Tibial artery (tissue), 4 donors: Measurements from ENCODE around the gene TGFB1.
A peak's percentile ranks its signal among the peaks of the same experiment; 100 is the strongest.

ENCODE experiments used
- DNase-seq, 2 donors: peaks; one replicate each; pipeline ENCODE4 v3.0.0-alpha.2; 2019
- H3K27ac ChIP-seq, 2 donors: fragments of 200-600 bp; sonication (generic) in 1 of 2; 1 replicate in 1 of 2; 2 replicates in 1 of 2; pipeline ENCODE4 v1.5.1; 2018 to 2019; ENCODE audit warnings: mild to moderate bottlenecking in 1 of 2
- H3K27me3 ChIP-seq, 2 donors: fragments of 200-600 bp; sonication (generic) in 1 of 2; one replicate each; pipeline versions ENCODE4 v1.5.1 to v1.6.0; 2016 to 2019
- H3K36me3 ChIP-seq, 3 donors: fragments of 200-600 bp; sonication (generic) in 2 of 3; one replicate each; pipeline ENCODE4 v1.5.1; 2016 to 2019; ENCODE audit warnings: mild to moderate bottlenecking in 2 of 3
- H3K4me1 ChIP-seq, 4 donors: fragments of 200-600 bp; sonication (generic) in 2 of 4; 1 replicate in 3 of 4; 2 replicates in 1 of 4; pipeline ENCODE4 v1.5.1; 2016 to 2019
- H3K4me3 ChIP-seq, 2 donors: fragments of 200-600 bp; sonication (generic) in 1 of 2; 1 replicate in 1 of 2; 2 replicates in 1 of 2; pipeline ENCODE4 v1.5.1; 2018 to 2019; ENCODE audit warnings: mild to moderate bottlenecking in 2 of 2
- H3K9me3 ChIP-seq, 3 donors: fragments of 200-600 bp; sonication (generic) in 1 of 3; one replicate each; pipeline ENCODE4 v1.5.1; 2016 to 2019
- CTCF ChIP-seq, 2 experiments: fragments of 200-600 bp in 1 of 2; fragments of 450-650 bp in 1 of 2; IDR thresholded peaks; one replicate each; pipeline ENCODE4 v1.5.1; 2017 to 2019; ENCODE audit warnings: antibody characterized with exemption in 2 of 2, mild to moderate bottlenecking in 1 of 2, moderate library complexity in 1 of 2
- intact Hi-C: fragments of 100-400 bp; cut with DNase I; formaldehyde crosslinking; loops from one replicate; pipeline ENCODE4 v1.15.0; 2023; ENCODE audit warnings: low total_unique reads

The TGFB1 gene

GRCh38 chr19:41319500-41320184 lies 34.1 kb downstream of the TGFB1 start:
- Histone ChIP-seq H3K4me1 (peaks cover 0 to 33% (median 29%) of the 10 kb centered on the region in 4 donors), H3K27me3 (no peaks in the 10 kb centered on the region), H3K4me3 (no peak overlapping the region), H3K36me3 (peaks cover 32 to 77% (median 54%) of the 10 kb centered on the region in 3 donors), H3K9me3 (no peaks in the 10 kb centered on the region), H3K27ac (no peak overlapping the region)
- TF ChIP-seq CTCF (IDR thresholded peaks at IDR 0.05), result no peak
- DNase-seq, result no peak
- intact Hi-C loops, result no loop called here

GRCh38 chr19:41318696-41319499 lies 34.8 kb downstream of the TGFB1 start:
- peaks cover 0 to 26% (median 21%) of the 10 kb centered on the region in 4 donors for H3K4me1 ChIP-seq
- TF ChIP-seq CTCF (IDR thresholded peaks at IDR 0.05), result no peak
- no peak overlapping the region for H3K27ac ChIP-seq
- no peaks in the 10 kb centered on the region for H3K27me3 ChIP-seq
- H3K9me3 ChIP-seq, result no peaks in the 10 kb centered on the region
- intact Hi-C loops, result no loop called here
- peaks cover 32 to 84% (median 54%) of the 10 kb centered on the region in 3 donors for H3K36me3 ChIP-seq
- H3K4me3 ChIP-seq, result no peak overlapping the region
- DNase-seq, result no peak

- Histone ChIP-seq H3K4me1 (peaks cover 0 to 16% (median 8%) of the 10 kb centered on the region in 4 donors), H3K36me3 (peaks cover 37 to 89% (median 73%) of the 10 kb centered on the region in 3 donors), H3K27me3 (no peaks in the 10 kb centered on the region), H3K27ac (no peak overlapping the region), H3K4me3 (no peak overlapping the region), H3K9me3 (no peaks in the 10 kb centered on the region)
- intact Hi-C loops, result no loop called here
- no peak for DNase-seq
- no peak for TF ChIP-seq CTCF (IDR thresholded peaks at IDR 0.05)
Measured at GRCh38 chr19:41316306-41316920, 37.3 kb downstream of the TGFB1 start.

GRCh38 chr19:41311613-41312012 lies 42.1 kb downstream of the TGFB1 start:
- Histone ChIP-seq H3K36me3 (peaks cover 17 to 55% (median 37%) of the 10 kb centered on the region in 3 donors), H3K9me3 (no peaks in the 10 kb centered on the region), H3K27ac (peak overlapping the region in 1 of 2 donors; percentile 88), H3K4me1 (peaks cover 4 to 40% (median 32%) of the 10 kb centered on the region in 4 donors), H3K27me3 (no peaks in the 10 kb centered on the region), H3K4me3 (peak overlapping the region in 1 of 2 donors; percentile 69)
- intact Hi-C loops, result loop anchor here (5.0 kb wide), 1 partner anchor 41 kb away; the partner anchor contains the start of gene TGFB1
- no peak for DNase-seq
- no peak for TF ChIP-seq CTCF (IDR thresholded peaks at IDR 0.05)

- peaks cover 4 to 40% (median 32%) of the 10 kb centered on the region in 4 donors for H3K4me1 ChIP-seq
- intact Hi-C loops, result loop anchor here (5.0 kb wide), 1 partner anchor 41 kb away; the partner anchor contains the start of gene TGFB1
- DNase-seq, result no peak
- peak overlapping the region; percentile 69 to 70 for H3K4me3 ChIP-seq
- peaks cover 17 to 55% (median 37%) of the 10 kb centered on the region in 3 donors for H3K36me3 ChIP-seq
- no peaks in the 10 kb centered on the region for H3K9me3 ChIP-seq
- no peaks in the 10 kb centered on the region for H3K27me3 ChIP-seq
- peak overlapping the region; percentile 88 to 91 for H3K27ac ChIP-seq
- TF ChIP-seq CTCF (IDR thresholded peaks at IDR 0.05), result no peak
Measured at GRCh38 chr19:41311072-41311471, 42.6 kb downstream of the TGFB1 start.
